ENCODE data around the gene PSMD5.

The PSMD5 gene

DNA sequence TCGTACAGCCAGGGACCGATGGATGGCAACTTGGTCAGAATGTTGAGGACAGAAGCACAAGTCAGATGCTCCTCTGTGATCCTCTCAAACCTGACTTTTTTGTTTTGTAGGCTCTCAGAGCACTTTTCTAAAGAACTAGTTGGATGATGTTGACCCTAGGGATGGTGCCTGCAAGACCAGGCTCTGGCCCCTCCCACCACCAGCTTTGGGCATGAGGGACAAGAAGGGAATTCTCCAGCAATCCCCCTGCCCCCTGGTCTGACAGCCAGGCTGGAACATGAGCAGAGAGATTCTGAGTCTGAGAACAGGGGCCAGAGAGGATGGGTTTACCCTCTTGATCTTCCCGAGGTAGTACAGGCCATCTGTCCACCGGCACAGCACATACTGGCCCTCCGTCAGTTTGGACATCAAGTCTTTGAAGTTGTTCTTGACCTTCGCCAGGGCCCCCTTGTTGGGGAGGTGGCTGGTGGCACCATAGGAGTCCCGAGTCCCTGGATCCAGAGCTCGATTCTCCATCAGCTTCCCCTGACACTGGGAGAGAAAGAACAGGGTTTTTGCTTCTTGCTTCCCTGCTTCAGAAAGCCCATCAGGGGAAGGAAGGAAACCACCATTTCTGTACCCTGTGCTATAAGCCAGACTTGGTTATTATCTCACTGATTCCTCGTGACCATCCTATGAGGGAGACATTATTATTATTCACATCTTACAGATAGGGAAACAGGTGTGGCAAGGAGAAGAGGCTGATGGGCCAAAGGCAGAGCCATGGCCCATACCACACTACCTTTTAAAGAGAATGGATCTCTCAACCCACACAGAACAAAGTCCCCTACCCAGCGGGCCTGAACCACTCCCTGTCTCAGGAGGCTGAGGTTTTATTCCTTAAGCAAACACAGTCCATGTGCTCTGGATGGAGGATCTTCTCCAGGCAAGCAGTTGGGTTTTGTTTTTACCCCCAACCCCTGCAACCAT is 31.8 kb upstream of the PSMD5 start:
- H3K27ac ChIP-seq (ENCODE audit: low read depth in 2 of 2, low read length in 2 of 2) = no peak overlapping the region
- H3K27me3 ChIP-seq (ENCODE audit: control insufficient read depth in 2 of 2, insufficient read depth in 2 of 2, low read length in 2 of 2) = no peaks in the 10 kb centered on the region
- H3K4me1 ChIP-seq (ENCODE audit: control insufficient read depth in 2 of 2, insufficient read depth in 2 of 2, low read length in 2 of 2) = peaks cover 25 to 27% of the 10 kb centered on the region in 2 donors
- no peaks in the 10 kb centered on the region for H3K9me3 ChIP-seq (ENCODE audit: control insufficient read depth in 2 of 2, low read length in 2 of 2)
- peaks cover 0 to 8% of the 10 kb centered on the region in 2 donors for H3K36me3 ChIP-seq (ENCODE audit: control insufficient read depth in 2 of 2, insufficient read depth in 2 of 2, low read length in 2 of 2)
- H3K9ac ChIP-seq (ENCODE audit: low read depth in 1 of 2, low read length in 2 of 2) = no peak overlapping the region
- H3K4me3 ChIP-seq (ENCODE audit: low read length in 2 of 2) = no peak overlapping the region

DNA sequence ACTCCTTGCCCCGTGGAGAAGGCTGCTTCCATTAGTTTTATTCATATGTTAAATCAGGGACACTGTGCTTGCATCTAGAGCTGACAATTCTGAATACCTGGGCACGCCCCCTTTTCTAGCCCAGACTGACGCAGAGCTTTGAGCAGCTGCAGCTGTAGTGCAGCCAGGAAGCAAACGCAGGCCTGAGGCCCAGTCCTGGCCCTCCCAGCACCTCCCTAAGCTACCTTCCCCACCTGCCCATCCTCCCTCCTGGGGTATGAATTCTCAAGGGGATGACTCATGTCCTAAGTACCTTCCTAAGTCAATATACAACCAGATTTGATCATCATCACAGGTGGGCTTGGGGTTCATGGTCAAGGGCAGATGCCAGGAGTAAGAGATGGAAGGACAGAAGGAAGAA is 30.8 kb upstream of the PSMD5 start:
- H3K27ac ChIP-seq (ENCODE audit: low read depth in 2 of 2, low read length in 2 of 2) = no peak overlapping the region
- H3K4me3 ChIP-seq (ENCODE audit: low read length in 2 of 2) = no peak overlapping the region
- no peaks in the 10 kb centered on the region for H3K27me3 ChIP-seq (ENCODE audit: control insufficient read depth in 2 of 2, insufficient read depth in 2 of 2, low read length in 2 of 2)
- no peaks in the 10 kb centered on the region for H3K9me3 ChIP-seq (ENCODE audit: control insufficient read depth in 2 of 2, low read length in 2 of 2)
- no peak overlapping the region for H3K9ac ChIP-seq (ENCODE audit: low read depth in 1 of 2, low read length in 2 of 2)
- H3K36me3 ChIP-seq (ENCODE audit: control insufficient read depth in 2 of 2, insufficient read depth in 2 of 2, low read length in 2 of 2) = peaks cover 0 to 8% of the 10 kb centered on the region in 2 donors
- peaks cover 20 to 25% of the 10 kb centered on the region in 2 donors for H3K4me1 ChIP-seq (ENCODE audit: control insufficient read depth in 2 of 2, insufficient read depth in 2 of 2, low read length in 2 of 2)

DNA sequence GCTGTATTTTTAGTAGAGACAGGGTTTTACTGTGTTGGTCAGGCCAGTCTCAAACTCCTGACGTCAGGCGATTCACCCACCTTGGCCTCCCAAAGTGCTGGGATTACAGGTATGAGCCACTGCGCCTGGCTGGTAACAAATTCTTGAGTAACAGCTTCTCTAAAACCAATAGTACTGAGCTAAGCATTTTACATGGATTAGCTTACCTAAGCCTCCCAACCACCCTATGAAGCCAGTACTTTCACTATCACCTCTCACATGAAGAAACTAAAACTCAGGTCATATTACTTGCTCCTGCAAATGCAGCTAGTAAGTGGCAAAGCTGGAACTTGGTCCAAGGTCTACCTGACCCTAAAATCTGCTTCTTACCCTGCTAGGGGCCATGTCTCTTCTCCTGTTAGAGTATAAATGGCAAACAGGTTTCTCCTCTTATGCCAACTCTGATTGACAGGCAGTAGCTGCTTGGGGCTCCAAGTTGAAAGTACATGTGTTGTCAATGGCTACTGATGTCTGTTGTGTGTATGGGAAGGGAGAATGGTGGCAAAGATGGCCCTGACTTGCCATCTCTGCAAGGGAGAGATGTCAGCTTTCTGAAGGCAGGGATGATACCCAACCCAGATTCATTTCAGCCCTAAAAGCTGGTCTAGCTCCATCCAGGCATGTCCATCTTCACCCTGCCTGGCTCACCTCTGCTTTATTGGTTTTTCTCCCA is 30.2 kb upstream of the PSMD5 start:
- peaks cover 18 to 24% of the 10 kb centered on the region in 2 donors for H3K4me1 ChIP-seq (ENCODE audit: control insufficient read depth in 2 of 2, insufficient read depth in 2 of 2, low read length in 2 of 2)
- no peak overlapping the region for H3K9ac ChIP-seq (ENCODE audit: low read depth in 1 of 2, low read length in 2 of 2)
- H3K9me3 ChIP-seq (ENCODE audit: control insufficient read depth in 2 of 2, low read length in 2 of 2) = no peaks in the 10 kb centered on the region
- peaks cover 0 to 8% of the 10 kb centered on the region in 2 donors for H3K36me3 ChIP-seq (ENCODE audit: control insufficient read depth in 2 of 2, insufficient read depth in 2 of 2, low read length in 2 of 2)
- H3K4me3 ChIP-seq (ENCODE audit: low read length in 2 of 2) = no peak overlapping the region
- H3K27ac ChIP-seq (ENCODE audit: low read depth in 2 of 2, low read length in 2 of 2) = no peak overlapping the region
- no peaks in the 10 kb centered on the region for H3K27me3 ChIP-seq (ENCODE audit: control insufficient read depth in 2 of 2, insufficient read depth in 2 of 2, low read length in 2 of 2)

DNA sequence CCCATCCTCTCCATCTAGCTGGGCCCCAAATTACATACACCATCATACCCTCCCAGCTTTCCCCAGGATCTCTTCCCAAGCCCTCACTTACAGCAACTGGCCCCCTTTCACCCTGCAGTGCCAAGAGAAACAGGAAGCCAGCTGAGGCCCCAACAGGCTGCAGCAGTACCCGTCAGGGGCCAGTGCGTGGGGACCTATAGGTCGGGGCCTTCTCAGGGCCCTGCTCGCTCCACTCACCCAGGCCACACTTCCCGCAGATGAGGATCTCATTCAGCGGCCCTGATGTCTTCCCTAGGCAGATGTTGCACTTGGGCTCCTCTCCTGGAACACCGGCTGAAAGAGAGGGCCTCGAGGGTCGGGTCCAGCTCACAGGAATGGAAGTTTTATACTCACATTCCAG is 27.5 kb upstream of the PSMD5 start:
- Histone ChIP-seq H3K27me3 (ENCODE audit: control insufficient read depth in 2 of 2, insufficient read depth in 2 of 2, low read length in 2 of 2) (no peaks in the 10 kb centered on the region), H3K9me3 (ENCODE audit: control insufficient read depth in 2 of 2, low read length in 2 of 2) (no peaks in the 10 kb centered on the region), H3K4me1 (ENCODE audit: control insufficient read depth in 2 of 2, insufficient read depth in 2 of 2, low read length in 2 of 2) (peaks cover 4 to 14% of the 10 kb centered on the region in 2 donors), H3K4me3 (ENCODE audit: low read length in 2 of 2) (no peak overlapping the region), H3K36me3 (ENCODE audit: control insufficient read depth in 2 of 2, insufficient read depth in 2 of 2, low read length in 2 of 2) (peaks cover 14 to 20% of the 10 kb centered on the region in 2 donors), H3K9ac (ENCODE audit: low read depth in 1 of 2, low read length in 2 of 2) (no peak overlapping the region), H3K27ac (ENCODE audit: low read depth in 2 of 2, low read length in 2 of 2) (no peak overlapping the region)

DNA sequence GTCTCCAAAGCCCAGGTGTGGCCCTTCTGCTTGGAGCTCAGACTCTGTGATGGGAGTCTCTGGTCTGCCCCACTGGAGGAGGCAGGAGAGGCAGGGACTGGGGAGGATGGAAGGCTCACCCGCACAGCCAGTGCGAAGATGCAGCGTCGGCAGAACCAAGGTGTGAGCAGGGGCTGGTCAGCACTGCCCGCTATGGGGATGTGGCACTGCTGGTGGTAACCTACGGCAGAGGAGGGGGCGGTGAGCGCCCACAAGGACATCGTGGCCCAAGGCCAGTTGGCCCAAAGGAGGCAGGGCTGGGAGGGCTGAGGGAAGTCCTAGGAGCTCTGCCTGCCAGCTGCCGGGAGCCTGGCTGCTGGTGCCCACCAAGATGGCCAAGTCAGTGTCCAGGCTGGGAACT is 27.0 kb upstream of the PSMD5 start:
- no peaks in the 10 kb centered on the region for H3K9me3 ChIP-seq (ENCODE audit: control insufficient read depth in 2 of 2, low read length in 2 of 2)
- H3K4me3 ChIP-seq (ENCODE audit: low read length in 2 of 2) = no peak overlapping the region
- no peak overlapping the region for H3K27ac ChIP-seq (ENCODE audit: low read depth in 2 of 2, low read length in 2 of 2)
- H3K9ac ChIP-seq (ENCODE audit: low read depth in 1 of 2, low read length in 2 of 2) = no peak overlapping the region
- H3K27me3 ChIP-seq (ENCODE audit: control insufficient read depth in 2 of 2, insufficient read depth in 2 of 2, low read length in 2 of 2) = no peaks in the 10 kb centered on the region
- peaks cover 4 to 10% of the 10 kb centered on the region in 2 donors for H3K4me1 ChIP-seq (ENCODE audit: control insufficient read depth in 2 of 2, insufficient read depth in 2 of 2, low read length in 2 of 2)
- H3K36me3 ChIP-seq (ENCODE audit: control insufficient read depth in 2 of 2, insufficient read depth in 2 of 2, low read length in 2 of 2) = peaks cover 14 to 20% of the 10 kb centered on the region in 2 donors

DNA sequence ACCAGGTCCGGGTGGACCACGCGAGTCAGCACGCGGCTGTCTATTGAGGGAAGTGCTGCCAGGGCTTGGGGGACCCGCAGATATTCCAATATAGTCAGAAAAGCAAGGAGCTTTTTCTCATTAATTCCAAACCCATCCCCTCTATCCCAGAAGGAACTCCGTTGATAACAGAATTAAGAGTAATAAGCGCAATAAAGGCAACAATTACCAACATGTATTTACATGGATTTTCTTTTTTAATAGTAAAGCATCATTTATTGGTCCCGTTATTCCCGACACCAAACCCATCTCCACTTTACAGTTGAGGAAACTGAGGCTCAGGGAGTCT is 26.6 kb upstream of the PSMD5 start:
- Histone ChIP-seq H3K9ac (ENCODE audit: low read depth in 1 of 2, low read length in 2 of 2) (peak overlapping the region; percentile 77 to 85), H3K27ac (ENCODE audit: low read depth in 2 of 2, low read length in 2 of 2) (peak overlapping the region; percentile 86 to 92), H3K4me1 (ENCODE audit: control insufficient read depth in 2 of 2, insufficient read depth in 2 of 2, low read length in 2 of 2) (peaks cover 4 to 8% of the 10 kb centered on the region in 2 donors), H3K4me3 (ENCODE audit: low read length in 2 of 2) (peak overlapping the region; percentile 75 to 81), H3K9me3 (ENCODE audit: control insufficient read depth in 2 of 2, low read length in 2 of 2) (no peaks in the 10 kb centered on the region), H3K36me3 (ENCODE audit: control insufficient read depth in 2 of 2, insufficient read depth in 2 of 2, low read length in 2 of 2) (peaks cover 14 to 20% of the 10 kb centered on the region in 2 donors), H3K27me3 (ENCODE audit: control insufficient read depth in 2 of 2, insufficient read depth in 2 of 2, low read length in 2 of 2) (no peaks in the 10 kb centered on the region)

DNA sequence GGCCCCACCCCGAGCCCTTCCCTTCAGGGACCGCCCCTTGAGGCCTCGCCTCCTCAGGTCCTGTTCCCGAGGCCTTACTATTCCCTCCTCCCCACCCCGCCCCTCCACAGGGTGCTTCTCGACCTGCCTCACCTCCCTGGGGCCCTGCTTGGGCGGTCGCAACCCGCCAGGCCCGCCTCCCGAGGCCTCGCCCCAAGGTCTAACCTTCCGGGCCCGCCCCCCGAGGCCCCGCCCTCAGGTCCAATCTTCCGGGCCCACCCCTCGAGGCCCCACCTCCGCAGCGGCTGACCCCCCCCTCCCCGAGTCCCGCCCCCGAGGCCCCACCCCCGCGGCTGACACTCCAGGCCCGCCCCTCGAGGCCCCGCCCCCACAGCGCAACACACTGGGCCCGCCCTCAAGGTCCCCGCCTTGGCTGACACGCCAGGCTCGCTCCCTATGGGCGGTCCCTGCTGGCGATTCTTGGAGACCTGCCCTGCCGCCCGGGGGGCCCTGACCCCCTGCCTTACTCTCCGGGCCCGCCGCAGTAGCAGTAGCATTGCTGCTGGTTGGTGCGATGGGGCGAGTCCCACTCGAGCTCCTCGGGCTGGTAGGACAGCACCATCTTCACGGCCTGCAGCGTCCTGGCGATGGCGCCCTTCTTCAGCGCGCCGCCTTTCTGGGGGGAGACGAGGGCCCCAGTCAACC is 26.1 kb upstream of the PSMD5 start:
- H3K4me1 ChIP-seq (ENCODE audit: control insufficient read depth in 2 of 2, insufficient read depth in 2 of 2, low read length in 2 of 2) = peaks cover 4 to 8% of the 10 kb centered on the region in 2 donors
- H3K27ac ChIP-seq (ENCODE audit: low read depth in 2 of 2, low read length in 2 of 2) = peak overlapping the region; percentile 86 to 92
- H3K27me3 ChIP-seq (ENCODE audit: control insufficient read depth in 2 of 2, insufficient read depth in 2 of 2, low read length in 2 of 2) = no peaks in the 10 kb centered on the region
- H3K9me3 ChIP-seq (ENCODE audit: control insufficient read depth in 2 of 2, low read length in 2 of 2) = no peaks in the 10 kb centered on the region
- H3K36me3 ChIP-seq (ENCODE audit: control insufficient read depth in 2 of 2, insufficient read depth in 2 of 2, low read length in 2 of 2) = peaks cover 14 to 20% of the 10 kb centered on the region in 2 donors
- H3K9ac ChIP-seq (ENCODE audit: low read depth in 1 of 2, low read length in 2 of 2) = peak overlapping the region; percentile 77 to 85
- peak overlapping the region; percentile 75 to 81 for H3K4me3 ChIP-seq (ENCODE audit: low read length in 2 of 2)

DNA sequence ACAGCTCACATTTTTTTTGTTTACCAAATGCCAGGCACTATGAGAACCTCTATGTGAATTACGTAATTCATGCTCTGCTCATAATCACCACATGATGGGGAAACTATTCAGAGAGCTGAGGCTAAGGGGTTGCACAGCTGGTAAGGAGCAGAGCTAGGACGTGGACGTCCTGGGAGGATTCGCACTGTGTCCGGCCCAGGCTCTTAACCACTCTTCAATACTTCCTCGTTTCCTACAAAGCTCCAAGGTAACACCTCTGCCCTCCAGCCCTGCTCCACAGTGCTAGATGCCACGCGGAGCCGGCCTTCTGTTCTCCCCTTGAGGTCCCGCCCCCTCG is 25.6 kb upstream of the PSMD5 start:
- Histone ChIP-seq H3K4me3 (ENCODE audit: low read length in 2 of 2) (peak overlapping the region; percentile 65 to 71), H3K36me3 (ENCODE audit: control insufficient read depth in 2 of 2, insufficient read depth in 2 of 2, low read length in 2 of 2) (peaks cover 14 to 20% of the 10 kb centered on the region in 2 donors), H3K9me3 (ENCODE audit: control insufficient read depth in 2 of 2, low read length in 2 of 2) (no peaks in the 10 kb centered on the region), H3K4me1 (ENCODE audit: control insufficient read depth in 2 of 2, insufficient read depth in 2 of 2, low read length in 2 of 2) (peaks cover 4 to 8% of the 10 kb centered on the region in 2 donors), H3K9ac (ENCODE audit: low read depth in 1 of 2, low read length in 2 of 2) (peak overlapping the region; percentile 35 to 69), H3K27me3 (ENCODE audit: control insufficient read depth in 2 of 2, insufficient read depth in 2 of 2, low read length in 2 of 2) (no peaks in the 10 kb centered on the region), H3K27ac (ENCODE audit: low read depth in 2 of 2, low read length in 2 of 2) (peak overlapping the region; percentile 73 to 85)

DNA sequence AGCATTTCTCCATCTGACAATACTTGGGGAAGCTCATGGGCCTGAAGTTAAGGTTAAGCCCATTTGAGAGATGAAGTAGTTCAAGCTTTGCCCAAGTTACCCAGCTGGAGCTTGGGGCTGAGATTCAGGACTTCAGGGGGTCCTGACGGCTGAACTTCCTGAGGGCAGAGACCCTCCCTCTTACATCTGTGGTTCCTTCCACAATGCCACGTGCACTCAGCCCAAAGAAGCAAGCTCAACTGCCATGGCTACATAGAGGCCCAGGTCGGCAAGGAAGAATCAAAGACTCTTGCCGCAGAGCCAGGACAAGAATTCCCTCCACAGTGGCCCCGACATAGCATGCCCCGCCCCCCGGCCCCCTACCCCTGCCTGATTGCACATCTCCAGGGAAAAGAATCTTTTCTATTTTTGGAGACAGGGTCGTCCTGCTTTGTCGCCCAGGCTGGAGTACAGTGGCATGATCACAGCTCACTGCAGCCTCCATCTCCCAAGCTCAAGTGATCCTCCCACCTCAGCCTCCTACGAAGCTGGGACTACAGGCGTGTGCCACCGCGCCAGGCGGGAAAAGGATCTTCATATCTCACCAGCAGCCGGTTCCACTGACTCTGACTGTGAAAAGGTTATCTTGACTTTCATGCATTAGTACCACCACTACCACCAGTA is 25.1 kb upstream of the PSMD5 start:
- no peaks in the 10 kb centered on the region for H3K9me3 ChIP-seq (ENCODE audit: control insufficient read depth in 2 of 2, low read length in 2 of 2)
- H3K27me3 ChIP-seq (ENCODE audit: control insufficient read depth in 2 of 2, insufficient read depth in 2 of 2, low read length in 2 of 2) = no peaks in the 10 kb centered on the region
- H3K36me3 ChIP-seq (ENCODE audit: control insufficient read depth in 2 of 2, insufficient read depth in 2 of 2, low read length in 2 of 2) = peaks cover 14 to 17% of the 10 kb centered on the region in 2 donors
- H3K4me1 ChIP-seq (ENCODE audit: control insufficient read depth in 2 of 2, insufficient read depth in 2 of 2, low read length in 2 of 2) = peaks cover 4 to 5% of the 10 kb centered on the region in 2 donors
- peak overlapping the region; percentile 73 to 85 for H3K27ac ChIP-seq (ENCODE audit: low read depth in 2 of 2, low read length in 2 of 2)
- peak overlapping the region; percentile 35 to 69 for H3K9ac ChIP-seq (ENCODE audit: low read depth in 1 of 2, low read length in 2 of 2)
- peak overlapping the region; percentile 65 to 71 for H3K4me3 ChIP-seq (ENCODE audit: low read length in 2 of 2)

Data from mucosa of rectum (tissue), 2 donors.